HUES64 (cell line): ENCODE results near the gene MLYCD. TPM values are rescaled to one million over a fixed set of nuclear protein-coding genes. Genes with fewer than 3 reads are reported as not detected.
A peak's percentile ranks its signal among the peaks of the same experiment; 100 is the strongest.

Experiments used
- H3K27ac ChIP-seq: 2 replicates; pipeline ENCODE4 v1.7.0; 2013; ENCODE audit warnings: low read depth, low read length, inconsistent platforms
- H3K27me3 ChIP-seq: 2 replicates; pipeline ENCODE4 v1.6.1; 2013; ENCODE audit warnings: mild to moderate bottlenecking, low read length; ENCODE audit not compliant: insufficient read depth
- H3K36me3 ChIP-seq: 2 replicates; pipeline ENCODE4 v1.6.1; 2013; ENCODE audit warnings: mild to moderate bottlenecking, low read length; ENCODE audit not compliant: insufficient read depth
- H3K4me1 ChIP-seq: 2 replicates; pipeline ENCODE4 v1.6.1; 2013; ENCODE audit warnings: mild to moderate bottlenecking, low read length, moderate library complexity; ENCODE audit not compliant: insufficient read depth
- H3K4me3 ChIP-seq: 2 replicates; pipeline ENCODE4 v1.5.1; 2013; ENCODE audit warnings: mild to moderate bottlenecking, low read length, moderate library complexity
- H3K9ac ChIP-seq: 2 replicates; pipeline ENCODE4 v1.6.1; 2013; ENCODE audit warnings: mild to moderate bottlenecking, low read depth, low read length
- H3K9me3 ChIP-seq: 2 replicates; pipeline ENCODE4 v1.6.1; 2013; ENCODE audit warnings: low read depth, low read length; ENCODE audit not compliant: insufficient read depth
- WGBS: fragments of 150-250, 120-280 bp; methylation state at CpG from one replicate; pipeline ENCODE4 v1.1.7; 2013; ENCODE audit warnings: missing lambda C conversion rate; 5-methylcytosine and 5-hydroxymethylcytosine counted together
- polyA plus RNA-seq, 2 experiments: library from polyadenylated mRNA; stranded (reverse); fragments of 50-300 nt; gene quantifications; one replicate each; pipeline ENCODE4 v1.2.3, GENCODE V29; 2013

MLYCD gene
- 2.3 TPM for polyA plus RNA-seq (2013, experiment 1 of 2)
- 2.5 TPM for polyA plus RNA-seq (2013, experiment 2 of 2)

DNA sequence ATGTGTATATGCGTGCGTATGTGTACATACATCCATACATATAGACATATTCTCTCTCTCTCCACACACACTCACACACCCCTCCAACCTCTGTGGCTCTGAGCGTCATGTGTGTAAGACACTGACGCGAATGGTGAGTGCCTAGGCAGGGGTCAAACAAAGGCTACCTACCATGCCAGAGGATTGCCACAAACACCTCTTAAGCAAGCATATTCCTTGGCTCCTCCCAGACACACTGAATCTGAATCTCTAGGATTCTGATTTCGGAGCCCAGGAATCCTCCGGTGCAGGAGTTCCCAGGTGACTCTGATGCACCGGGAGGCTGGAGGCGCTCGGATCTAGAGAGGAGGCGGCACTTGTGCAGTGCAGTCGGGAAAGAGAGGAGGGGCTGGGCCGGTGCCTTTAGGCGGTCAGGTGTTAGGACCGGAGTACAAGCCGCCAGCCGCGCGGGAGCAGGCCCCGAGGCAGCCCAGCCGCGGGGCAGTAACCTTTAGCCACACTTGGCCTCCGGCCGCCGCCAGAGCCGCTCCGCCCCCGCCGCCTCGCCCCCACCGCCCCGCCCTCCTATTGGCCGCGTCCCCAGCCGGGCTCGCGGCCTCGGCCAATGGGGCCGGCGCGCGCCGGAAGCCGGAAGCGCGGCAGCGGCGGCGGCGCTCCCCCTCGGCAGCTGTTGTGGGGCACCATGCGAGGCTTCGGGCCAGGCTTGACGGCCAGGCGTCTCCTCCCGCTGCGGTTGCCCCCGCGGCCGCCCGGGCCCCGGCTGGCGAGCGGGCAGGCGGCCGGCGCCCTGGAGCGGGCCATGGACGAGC lies at the start of gene MLYCD:
Gene MLYCD, plus strand, starts transcription at position 653 of the 809 bp plus-strand sequence. Its CDS starts 30 bp downstream, at position 683.
- 8% methylated on average over 69 of the region's 69 CpGs for WGBS
- Histone ChIP-seq H3K36me3 (no peaks in the 10 kb centered on the region), H3K9ac (peak within 1 kb of the TSS; percentile 72), H3K9me3 (no peaks in the 10 kb centered on the region), H3K4me3 (peak within 1 kb of the TSS; percentile 83), H3K4me1 (peaks cover 6% of the 10 kb centered on the region; the same call in 1 of the 2 replicates), H3K27ac (no peak within 1 kb of the TSS; the same call in 1 of the 2 replicates), H3K27me3 (peaks cover 18% of the 10 kb centered on the region; the same call in 1 of the 2 replicates)

DNA sequence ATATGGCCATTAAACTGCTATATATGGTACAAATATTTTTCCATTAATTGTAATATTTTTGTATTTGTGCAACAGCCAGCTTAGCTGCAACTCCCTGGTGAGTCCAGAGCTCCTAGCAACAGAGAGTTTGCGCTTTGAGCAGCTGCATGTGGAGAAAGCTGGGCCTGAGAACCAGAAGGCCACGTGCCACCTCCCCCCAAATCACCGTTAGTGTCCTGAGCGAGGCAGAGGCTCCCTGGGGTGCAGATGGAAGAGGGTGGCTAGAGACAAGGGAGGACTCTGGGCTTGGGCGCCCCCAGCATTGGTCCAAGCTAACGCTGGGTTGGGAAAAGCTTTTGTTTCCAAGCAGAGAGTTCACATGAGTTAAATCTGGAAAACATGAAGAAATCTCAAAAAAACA lies 49.5 kb upstream of the MLYCD start:
- H3K27me3 ChIP-seq, result no peaks in the 10 kb centered on the region
- H3K27ac ChIP-seq, result no peak overlapping the region
- H3K36me3 ChIP-seq, result no peaks in the 10 kb centered on the region
- WGBS, result 75% methylated on average over 6 of the region's 6 CpGs
- no peak overlapping the region for H3K4me3 ChIP-seq
- H3K4me1 ChIP-seq, result peaks cover 25% of the 10 kb centered on the region
- no peak overlapping the region for H3K9ac ChIP-seq
- H3K9me3 ChIP-seq, result no peaks in the 10 kb centered on the region

DNA sequence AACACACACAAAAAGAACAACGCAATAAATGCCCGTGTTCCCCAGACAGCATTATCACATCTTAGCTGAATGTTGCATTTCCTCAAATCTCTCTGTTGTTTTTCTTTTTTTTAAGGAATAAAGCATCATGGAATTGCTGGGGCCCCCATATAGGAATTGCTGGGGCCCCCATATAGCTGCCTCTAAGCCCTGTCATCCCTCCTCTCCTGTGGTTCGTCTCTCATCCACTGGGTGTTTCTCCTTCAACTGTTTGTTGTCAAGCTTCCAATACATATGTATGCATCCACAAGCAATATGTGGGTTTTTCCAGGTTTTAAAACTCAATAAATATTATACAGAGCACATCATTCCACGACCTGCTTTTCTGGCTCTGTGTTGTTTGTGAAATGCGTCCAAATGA lies 48.0 kb upstream of the MLYCD start:
- H3K36me3 ChIP-seq, result no peaks in the 10 kb centered on the region
- H3K27me3 ChIP-seq, result no peaks in the 10 kb centered on the region
- H3K4me1 ChIP-seq, result peaks cover 25% of the 10 kb centered on the region
- no peaks in the 10 kb centered on the region for H3K9me3 ChIP-seq
- H3K9ac ChIP-seq, result no peak overlapping the region
- WGBS, result 91% methylated on average over 5 of the region's 5 CpGs
- no peak overlapping the region for H3K27ac ChIP-seq
- no peak overlapping the region for H3K4me3 ChIP-seq

DNA sequence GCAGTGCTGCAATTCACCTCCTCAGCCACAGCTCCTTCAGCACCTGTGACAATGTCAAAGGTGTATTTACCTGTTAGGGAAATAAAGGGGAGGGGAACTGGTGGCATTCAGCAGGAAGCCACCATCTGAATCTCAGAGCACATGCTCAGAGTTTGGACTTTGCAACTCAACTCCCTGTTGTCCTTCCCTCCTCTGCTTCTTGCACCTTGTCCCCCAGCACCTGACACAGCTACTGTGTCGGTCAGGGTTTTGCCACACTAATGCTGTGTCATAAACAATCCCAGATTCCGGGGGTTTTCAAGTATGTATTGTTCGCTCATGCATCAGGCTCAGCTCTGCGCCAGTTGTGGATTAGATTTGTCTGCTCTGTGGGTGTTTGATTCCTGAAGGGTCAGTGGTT lies 47.4 kb upstream of the MLYCD start:
- no peak overlapping the region for H3K9ac ChIP-seq
- no peak overlapping the region for H3K4me3 ChIP-seq
- H3K27me3 ChIP-seq, result no peaks in the 10 kb centered on the region
- H3K27ac ChIP-seq, result no peak overlapping the region
- no peaks in the 10 kb centered on the region for H3K36me3 ChIP-seq
- WGBS, result 93% methylated on average over 4 of the region's 4 CpGs
- peaks cover 25% of the 10 kb centered on the region for H3K4me1 ChIP-seq
- no peaks in the 10 kb centered on the region for H3K9me3 ChIP-seq

DNA sequence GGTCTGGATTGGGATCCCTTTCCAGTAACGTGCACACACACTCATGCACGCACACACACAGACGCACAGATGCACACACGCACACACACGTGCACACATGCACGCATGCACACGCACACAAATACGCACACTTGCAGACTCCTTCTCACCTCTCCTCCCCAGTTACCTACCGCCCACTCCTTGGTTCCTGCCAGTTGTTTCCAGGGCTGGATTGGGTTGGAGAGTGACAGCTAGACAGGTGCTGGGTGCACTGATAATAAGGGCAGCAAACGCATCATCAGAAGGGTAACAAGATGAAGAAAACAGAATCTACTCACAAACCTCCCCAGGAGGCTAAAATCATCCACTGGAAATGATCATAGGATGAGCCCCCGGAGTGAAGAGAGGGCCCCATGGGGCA lies 46.1 kb upstream of the MLYCD start:
- Histone ChIP-seq H3K9ac (no peak overlapping the region), H3K36me3 (no peaks in the 10 kb centered on the region), H3K4me3 (no peak overlapping the region), H3K27me3 (no peaks in the 10 kb centered on the region), H3K4me1 (peaks cover 18% of the 10 kb centered on the region), H3K9me3 (no peaks in the 10 kb centered on the region), H3K27ac (no peak overlapping the region)
- 86% methylated on average over 11 of the region's 11 CpGs for WGBS

DNA sequence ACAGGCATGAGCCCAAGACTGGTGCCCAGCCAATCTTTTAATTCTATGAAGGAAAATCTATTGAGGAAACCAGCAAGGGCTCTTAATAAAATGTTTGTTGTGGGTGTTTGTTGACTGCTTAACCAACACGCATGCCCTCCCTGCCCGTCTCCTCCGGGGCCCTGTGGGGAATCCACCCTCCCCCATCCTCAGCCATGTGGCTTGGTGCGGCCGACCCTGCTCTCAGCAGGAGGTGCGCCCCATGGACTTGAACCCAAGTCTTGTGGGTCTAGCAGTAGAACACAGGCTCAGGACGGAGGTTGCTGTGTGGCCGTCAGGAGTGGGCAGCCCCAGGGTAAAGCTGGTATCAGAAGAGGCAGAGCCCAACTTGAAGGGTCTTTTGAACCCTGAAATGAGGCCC lies 45.1 kb upstream of the MLYCD start:
- Histone ChIP-seq H3K4me3 (no peak overlapping the region), H3K27ac (no peak overlapping the region), H3K4me1 (peaks cover 8% of the 10 kb centered on the region), H3K27me3 (no peaks in the 10 kb centered on the region), H3K9ac (no peak overlapping the region), H3K9me3 (no peaks in the 10 kb centered on the region), H3K36me3 (no peaks in the 10 kb centered on the region)
- 96% methylated on average over 8 of the region's 8 CpGs for WGBS

DNA sequence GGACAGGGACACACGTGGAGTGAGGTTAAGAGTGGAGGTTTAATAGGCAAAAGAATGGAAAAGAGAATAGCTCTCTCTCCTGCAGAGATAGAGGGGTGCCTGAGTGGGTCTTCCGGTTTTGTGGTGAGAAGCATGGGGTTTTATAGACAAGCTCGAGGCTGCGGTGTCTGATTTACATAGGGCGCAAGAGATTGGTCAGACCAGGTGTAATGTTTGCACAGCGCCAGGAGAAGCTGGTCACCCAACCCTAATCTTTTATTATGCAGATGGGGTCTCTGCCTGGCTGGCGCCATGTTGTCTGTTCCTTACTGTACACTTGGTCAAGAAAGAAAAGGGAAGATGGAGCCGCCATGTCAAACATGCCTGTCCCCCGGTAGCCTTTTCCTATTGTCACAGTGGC lies 44.5 kb upstream of the MLYCD start:
- no peaks in the 10 kb centered on the region for H3K27me3 ChIP-seq
- no peak overlapping the region for H3K4me3 ChIP-seq
- no peaks in the 10 kb centered on the region for H3K36me3 ChIP-seq
- H3K27ac ChIP-seq, result no peak overlapping the region
- no peaks in the 10 kb centered on the region for H3K9me3 ChIP-seq
- no peak overlapping the region for H3K9ac ChIP-seq
- peaks cover 8% of the 10 kb centered on the region for H3K4me1 ChIP-seq
- WGBS, result 93% methylated on average over 9 of the region's 9 CpGs

DNA sequence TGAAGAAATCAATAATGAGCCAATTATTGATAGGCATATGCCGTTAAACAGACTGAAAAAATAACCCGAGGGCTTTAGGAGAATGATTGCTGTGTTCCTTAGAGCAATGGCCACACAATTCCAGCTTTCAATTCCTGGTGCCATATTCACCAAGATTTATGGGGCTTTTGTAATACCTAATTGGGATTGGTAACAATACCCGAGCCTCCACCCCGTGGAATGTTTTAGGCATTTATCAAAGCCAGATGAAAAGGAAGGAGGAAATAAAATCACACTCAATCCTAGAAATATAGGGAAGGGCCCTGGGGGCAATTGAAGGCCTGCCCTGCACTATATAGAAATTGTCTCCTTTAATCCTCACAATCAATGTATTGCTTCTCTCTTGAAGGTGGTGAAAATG lies 42.1 kb upstream of the MLYCD start:
- WGBS, result 98% methylated on average over 4 of the region's 4 CpGs
- H3K9ac ChIP-seq, result no peak overlapping the region

DNA sequence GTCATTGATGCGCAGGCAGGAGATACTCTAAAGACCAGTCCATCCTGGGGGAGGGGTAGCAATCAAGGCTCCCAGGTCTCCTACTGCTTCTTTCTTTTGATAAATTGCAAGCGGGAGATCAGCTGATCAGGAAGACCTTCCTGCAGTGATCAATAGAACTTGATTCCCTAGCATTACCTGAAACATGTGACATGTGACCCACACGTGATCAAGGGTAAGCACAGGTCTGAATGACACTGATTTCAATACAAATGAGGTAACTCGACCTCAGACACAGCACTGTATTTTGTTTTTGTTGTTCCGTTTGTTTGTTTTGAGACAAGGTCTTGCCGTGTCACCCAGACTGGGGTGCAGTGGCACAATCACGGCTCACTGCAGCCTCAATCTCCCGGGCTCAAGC lies 39.6 kb upstream of the MLYCD start:
- no peak overlapping the region for H3K27ac ChIP-seq
- 0 out of 2 replicates have a peak, but pooled peaks cover 3% of the 10 kb centered on the region for H3K9me3 ChIP-seq
- no peak overlapping the region for H3K4me3 ChIP-seq
- peaks cover 8% of the 10 kb centered on the region for H3K4me1 ChIP-seq
- H3K27me3 ChIP-seq, result no peaks in the 10 kb centered on the region
- WGBS, result 87% methylated on average over 8 of the region's 8 CpGs
- H3K9ac ChIP-seq, result no peak overlapping the region
- H3K36me3 ChIP-seq, result no peaks in the 10 kb centered on the region

More for the DNA sequence above, 42.1 kb upstream of the MLYCD start:
- H3K36me3 ChIP-seq, result no peaks in the 10 kb centered on the region
- peaks cover 8% of the 10 kb centered on the region for H3K4me1 ChIP-seq
- no peaks in the 10 kb centered on the region for H3K27me3 ChIP-seq
- no peaks in the 10 kb centered on the region for H3K9me3 ChIP-seq
- no peak overlapping the region for H3K27ac ChIP-seq
- H3K4me3 ChIP-seq, result no peak overlapping the region

DNA sequence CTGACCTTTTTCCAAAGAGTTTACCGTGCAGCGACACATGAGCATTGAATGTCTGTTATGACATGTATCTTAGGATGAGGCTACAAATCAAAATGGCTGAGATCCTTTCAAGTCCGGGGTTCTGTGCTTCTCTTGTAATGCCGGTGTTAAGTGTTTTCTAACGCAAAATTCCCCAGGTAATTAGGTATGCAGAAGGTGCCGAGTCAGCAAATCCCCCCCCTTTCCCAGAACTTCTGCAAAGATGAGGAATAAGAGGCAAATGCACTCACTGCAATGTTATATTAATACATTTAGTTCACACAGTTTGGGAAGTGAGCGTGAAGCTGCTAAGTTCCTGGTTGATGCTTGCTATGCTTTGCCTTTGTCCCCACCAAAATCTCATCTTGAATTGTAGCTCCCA lies 36.3 kb upstream of the MLYCD start:
- H3K9ac ChIP-seq, result no peak overlapping the region
- H3K27me3 ChIP-seq, result no peaks in the 10 kb centered on the region
- H3K4me3 ChIP-seq, result no peak overlapping the region
- H3K9me3 ChIP-seq, result 0 out of 2 replicates have a peak, but pooled peaks cover 3% of the 10 kb centered on the region
- no peaks in the 10 kb centered on the region for H3K36me3 ChIP-seq
- H3K27ac ChIP-seq, result no peak overlapping the region
- WGBS, result 92% methylated on average over 7 of the region's 7 CpGs
- peaks cover 8% of the 10 kb centered on the region for H3K4me1 ChIP-seq

DNA sequence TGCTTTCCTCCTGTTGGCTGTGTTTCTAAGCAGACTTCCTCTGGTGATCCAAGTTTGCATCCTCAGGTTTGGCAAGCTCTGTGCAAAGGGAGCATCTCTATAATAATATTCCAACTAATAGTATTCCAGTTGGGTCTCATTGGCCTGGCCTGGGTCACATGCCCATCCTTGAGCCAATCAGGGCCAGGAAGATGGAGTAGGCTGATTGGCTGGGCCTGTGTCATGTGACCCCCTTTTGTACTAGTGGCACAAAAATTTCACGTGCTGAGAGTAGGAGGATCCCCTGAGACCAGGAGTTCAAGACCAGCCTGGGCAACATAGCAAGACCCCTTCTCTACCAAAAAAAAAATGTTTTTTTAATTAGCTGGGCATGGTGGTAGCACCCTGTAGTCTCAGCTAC lies 35.2 kb upstream of the MLYCD start:
- Histone ChIP-seq H3K4me1 (peaks cover 8% of the 10 kb centered on the region), H3K9me3 (0 out of 2 replicates have a peak, but pooled peaks cover 3% of the 10 kb centered on the region), H3K4me3 (no peak overlapping the region), H3K9ac (no peak overlapping the region), H3K27ac (no peak overlapping the region), H3K36me3 (no peaks in the 10 kb centered on the region), H3K27me3 (no peaks in the 10 kb centered on the region)
- 100% methylated on average over 1 of the region's 1 CpG for WGBS
